T-cell (primary cell): Measurements from ENCODE around the gene RAB11FIP3. TPM values are rescaled to one million over a fixed set of nuclear protein-coding genes. Genes with fewer than 3 reads are reported as not detected.
"Not testable (repeated sequence)": the region's sequence is repeated elsewhere in the genome, so short reads cannot be mapped to it uniquely, and the experiment has no call there.

Experiments
- ATAC-seq, 4 experiments: fragments of 200-7000 bp in 3 of 4; fragments of 150-1000 bp in 1 of 4; cut with Tn5 transposase; replicated peaks in 1 of 4; 1 replicate in 3 of 4; 2 replicates in 1 of 4; pipeline ENCODE4 v1.10.0; 2021; ENCODE audit warnings: moderate library complexity in 3 of 4, mild to moderate bottlenecking in 2 of 4, moderate number of reproducible peaks in 1 of 4
- CTCF ChIA-PET, 2 donors: fragments of 300-600 bp; sonication (Branson Sonifier 250); formaldehyde crosslinking; loops; one replicate each; lab custom pipeline; 2022; ENCODE audit warnings: antibody characterized with exemption in 2 of 2; lab: Charles Lee
- POLR2A ChIA-PET, 2 donors: fragments of 300-600 bp; sonication (Branson Sonifier 250); formaldehyde crosslinking; loops; one replicate each; lab custom pipeline; 2022; ENCODE audit warnings: antibody characterized with exemption in 2 of 2; lab: Charles Lee
- DNase-seq, 35 experiments: peaks; one replicate each; pipeline versions ENCODE4 v3.0.0 to v3.0.0-alpha.2; 2013 to 2023
- H3K27ac ChIP-seq: one replicate; pipeline ENCODE4 v1.5.1; 2013; ENCODE audit warnings: low read length
- H3K27me3 ChIP-seq, 2 experiments: replicated peaks in 1 of 2; 1 replicate in 1 of 2; 2 replicates in 1 of 2; pipeline versions ENCODE4 v1.6.1 to v1.7.0; 2013; ENCODE audit warnings: low read length in 1 of 2, mixed read lengths in 1 of 2; ENCODE audit not compliant: control insufficient read depth in 2 of 2, insufficient read depth in 2 of 2; ENCODE audit errors: extremely low read depth in 1 of 2
- H3K36me3 ChIP-seq, 2 donors: 1 replicate in 1 of 2; 2 replicates in 1 of 2; pipeline versions ENCODE4 v1.6.1 to v1.7.0; 2013; ENCODE audit warnings: low read length in 1 of 2; ENCODE audit not compliant: control insufficient read depth in 2 of 2, insufficient read depth in 1 of 2; ENCODE audit errors: extremely low read depth in 1 of 2
- H3K4me1 ChIP-seq, 2 experiments: 1 replicate in 1 of 2; 2 replicates in 1 of 2; pipeline versions ENCODE4 v1.6.1 to v1.7.0; 2013; ENCODE audit warnings: low read length in 2 of 2, mixed read lengths in 1 of 2; ENCODE audit not compliant: insufficient read depth in 2 of 2, control insufficient read depth in 1 of 2; ENCODE audit errors: extremely low read depth in 1 of 2
- H3K4me3 ChIP-seq, 2 donors: 1 replicate in 1 of 2; 2 replicates in 1 of 2; pipeline versions ENCODE4 v1.5.1 to v1.7.0; 2013; ENCODE audit warnings: mild to moderate bottlenecking in 2 of 2, low read length in 1 of 2, moderate library complexity in 1 of 2; ENCODE audit not compliant: control insufficient read depth in 1 of 2; ENCODE audit errors: extremely low read depth in 1 of 2
- H3K9me3 ChIP-seq: 2 replicates; pipeline ENCODE4 v1.7.0; 2013
- H3K27ac Mint-ChIP-seq, 2 donors: one replicate each; pipeline ENCODE4 v1.8.0; 2020 to 2021; ENCODE audit warnings: mild to moderate bottlenecking in 2 of 2, mixed read lengths in 2 of 2
- H3K27me3 Mint-ChIP-seq, 2 donors: one replicate each; pipeline ENCODE4 v1.8.0; 2021 to 2022; ENCODE audit warnings: mixed read lengths in 2 of 2
- H3K36me3 Mint-ChIP-seq: one replicate; pipeline ENCODE4 v1.8.0; 2021; ENCODE audit warnings: mixed read lengths
- H3K4me1 Mint-ChIP-seq, 3 donors: one replicate each; pipeline ENCODE4 v1.8.0; 2020 to 2022; ENCODE audit warnings: mixed read lengths in 3 of 3, mild to moderate bottlenecking in 1 of 3
- H3K4me3 Mint-ChIP-seq, 3 donors: one replicate each; pipeline ENCODE4 v1.8.0; 2020 to 2022; ENCODE audit warnings: mild to moderate bottlenecking in 3 of 3, mixed read lengths in 3 of 3, moderate library complexity in 3 of 3
- H3K9me3 Mint-ChIP-seq, 3 donors: one replicate each; pipeline ENCODE4 v1.8.0; 2020 to 2022; ENCODE audit warnings: mixed read lengths in 3 of 3
- WGBS: methylation state at CpG from one replicate; pipeline ENCODE4 v1.1.5; 2013; ENCODE audit warnings: missing lambda C conversion rate; ENCODE audit not compliant: insufficient coverage; 5-methylcytosine and 5-hydroxymethylcytosine counted together
- total RNA-seq, 35 experiments: library from RNA in 6 of 35; stranded (reverse) in 6 of 35; fragments of 120-200 nt in 1 of 35; gene quantifications; one replicate each; pipeline versions ENCODE4 v1.2.1 to v1.2.4 and lab custom pipeline; 2013 to 2026

The RAB11FIP3 gene
- total RNA-seq, 5 donors from 2014 or later (not counting 1 experiment from before 2014, with no cell fraction given): 36.9 to 49.0 (median 44.1) TPM

DNA sequence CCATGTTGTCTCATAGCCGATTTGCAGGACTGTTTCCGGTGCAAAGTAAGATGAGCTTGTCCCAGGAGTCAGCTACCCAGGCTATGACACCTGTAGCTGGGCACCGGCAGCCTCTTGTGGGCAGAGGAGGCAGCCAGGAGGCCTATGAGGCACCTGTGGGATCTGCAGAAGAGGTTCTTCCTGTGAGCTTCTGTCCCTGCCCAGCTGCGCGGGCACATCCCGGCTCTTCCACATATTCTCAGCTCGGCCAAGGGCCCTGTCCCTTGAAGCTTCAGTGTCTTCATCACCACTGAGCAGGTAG is 80.7 kb downstream of the RAB11FIP3 start:
- H3K27me3 ChIP-seq: no peaks in the 10 kb centered on the region
- no peak overlapping the region for H3K27ac ChIP-seq
- Mint-ChIP-seq H3K27ac (no peak overlapping the region), H3K4me3 (no peak overlapping the region), H3K9me3 (no peaks in the 10 kb centered on the region), H3K4me1 (no peaks in the 10 kb centered on the region), H3K27me3 (no peaks in the 10 kb centered on the region), H3K36me3 (peaks cover 4% of the 10 kb centered on the region)
- ChIA-PET POLR2A (no interaction called here), CTCF (no interaction called here)
- WGBS: 94% methylated on average over 7 of the region's 7 CpGs
- H3K36me3 ChIP-seq: peaks cover 4 to 6% of the 10 kb centered on the region in 2 donors
- no peak overlapping the region for H3K4me3 ChIP-seq
- no peaks in the 10 kb centered on the region for H3K9me3 ChIP-seq
- H3K4me1 ChIP-seq: no peaks in the 10 kb centered on the region
- ATAC-seq (no peak), DNase-seq (no peak)

DNA sequence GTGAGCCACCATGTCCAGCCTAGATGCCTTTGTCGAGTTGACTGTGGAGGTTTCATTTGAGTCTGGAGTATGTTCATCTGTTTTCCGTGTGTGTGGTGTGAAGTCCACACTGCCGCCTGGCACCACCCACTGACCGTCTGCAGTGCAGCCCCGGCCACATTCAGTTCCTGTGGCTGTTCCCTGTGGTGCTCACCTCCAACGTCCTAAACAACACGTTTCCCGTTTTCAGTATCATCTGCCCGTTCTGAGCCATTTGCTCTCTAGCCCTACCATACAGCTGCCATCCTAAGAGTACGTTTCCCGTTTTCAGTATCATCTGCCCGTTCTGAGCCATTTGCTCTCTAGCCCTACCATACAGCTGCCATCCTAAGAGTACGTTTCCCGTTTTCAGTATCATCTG is 82.1 kb downstream of the RAB11FIP3 start:
- POLR2A ChIA-PET, H3K27me3 ChIP-seq, CTCF ChIA-PET, H3K4me3 Mint-ChIP-seq, H3K9me3 Mint-ChIP-seq, H3K4me1 ChIP-seq, H3K4me3 ChIP-seq, H3K27me3 Mint-ChIP-seq, ATAC-seq, H3K9me3 ChIP-seq, H3K27ac Mint-ChIP-seq, H3K27ac ChIP-seq, H3K4me1 Mint-ChIP-seq, H3K36me3 ChIP-seq, DNase-seq, H3K36me3 Mint-ChIP-seq: not testable (repeated sequence)
- 96% methylated on average over 4 of the region's 14 CpGs for WGBS

DNA sequence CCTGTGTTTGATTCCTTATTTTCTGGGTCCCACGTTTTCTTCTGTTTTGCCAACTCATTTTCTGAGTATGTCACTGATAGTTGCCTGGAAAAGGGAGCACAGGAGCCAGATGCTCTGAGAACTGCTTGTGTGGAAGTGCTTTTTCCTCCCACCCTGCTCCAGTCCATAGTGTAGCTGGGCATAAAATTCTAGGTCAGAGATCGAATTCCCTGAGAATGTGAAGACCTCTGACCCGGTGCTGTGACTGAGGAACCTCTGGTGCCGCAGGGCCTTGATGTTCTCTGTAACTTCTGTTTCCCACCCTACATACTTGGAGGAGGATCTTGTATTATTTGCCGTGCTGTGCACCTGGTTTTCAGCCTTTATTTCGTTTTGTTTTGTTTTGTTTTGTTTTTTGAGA is 82.5 kb downstream of the RAB11FIP3 start:
- H3K27me3 Mint-ChIP-seq: no peaks in the 10 kb centered on the region
- Histone ChIP-seq H3K27ac (no peak overlapping the region), H3K27me3 (no peaks in the 10 kb centered on the region), H3K36me3 (peaks cover 4 to 6% of the 10 kb centered on the region in 2 donors), H3K4me3 (no peak overlapping the region), H3K9me3 (no peaks in the 10 kb centered on the region), H3K4me1 (no peaks in the 10 kb centered on the region)
- H3K4me1 Mint-ChIP-seq: no peaks in the 10 kb centered on the region
- no peaks in the 10 kb centered on the region for H3K9me3 Mint-ChIP-seq
- DNase-seq (no peak), ATAC-seq (no peak)
- H3K36me3 Mint-ChIP-seq: peaks cover 4% of the 10 kb centered on the region
- ChIA-PET POLR2A (no interaction called here), CTCF (no interaction called here)
- H3K4me3 Mint-ChIP-seq: no peak overlapping the region
- H3K27ac Mint-ChIP-seq: no peak overlapping the region
- WGBS: 50% methylated on average over 1 of the region's 6 CpGs

DNA sequence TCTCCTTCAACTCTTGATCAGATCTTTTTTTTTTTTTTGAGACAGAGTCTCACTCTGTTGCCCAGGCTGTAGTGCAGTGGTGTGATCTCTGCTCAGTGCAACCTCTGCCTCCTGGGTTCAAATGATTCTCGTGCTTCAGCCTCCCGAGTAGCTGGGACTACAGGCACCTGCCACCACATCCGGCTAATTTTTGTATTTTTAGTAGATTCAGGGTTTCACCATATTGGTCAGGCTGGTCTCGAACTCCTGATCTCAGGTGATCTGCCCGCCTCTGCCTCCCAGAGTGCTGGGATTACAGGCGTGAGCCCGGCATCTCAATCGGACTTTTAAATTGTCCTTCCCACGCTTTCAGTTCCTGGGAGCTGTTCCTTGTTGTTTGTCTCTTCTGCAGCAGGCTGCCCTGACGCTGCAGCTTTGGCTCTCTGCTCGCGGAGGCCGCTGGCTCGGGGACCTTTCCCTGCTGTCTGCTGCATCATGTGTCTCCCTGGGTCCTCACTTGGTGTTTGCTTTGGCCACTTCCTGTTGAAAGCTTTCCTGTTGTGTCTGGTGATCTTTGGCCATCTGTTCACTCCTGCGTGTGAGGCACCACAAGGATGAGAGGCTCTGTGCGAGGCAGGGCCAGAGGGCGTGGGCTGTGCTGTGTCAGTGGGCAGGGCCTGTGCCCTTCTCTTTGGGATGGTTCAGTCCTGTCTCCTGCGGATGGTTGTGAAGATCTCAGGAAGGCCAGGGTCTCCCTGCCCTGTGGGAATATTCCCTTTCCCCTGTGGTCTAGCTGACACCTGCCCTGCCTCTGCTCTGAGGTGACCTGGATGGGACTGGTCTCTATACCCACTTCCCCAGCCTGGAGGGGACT is 83.7 kb downstream of the RAB11FIP3 start:
- 92% methylated on average over 18 of the region's 18 CpGs for WGBS
- Mint-ChIP-seq H3K4me3 (no peak overlapping the region), H3K9me3 (no peaks in the 10 kb centered on the region), H3K4me1 (no peaks in the 10 kb centered on the region), H3K27ac (no peak overlapping the region), H3K27me3 (no peaks in the 10 kb centered on the region), H3K36me3 (peaks cover 4% of the 10 kb centered on the region)
- H3K36me3 ChIP-seq: peaks cover 4 to 6% of the 10 kb centered on the region in 2 donors
- DNase-seq (no peak), ATAC-seq (no peak)
- H3K4me3 ChIP-seq: no peak overlapping the region
- H3K4me1 ChIP-seq: no peaks in the 10 kb centered on the region
- H3K27me3 ChIP-seq: no peaks in the 10 kb centered on the region
- ChIA-PET CTCF (no interaction called here), POLR2A (no interaction called here)
- H3K9me3 ChIP-seq: no peaks in the 10 kb centered on the region
- no peak overlapping the region for H3K27ac ChIP-seq

DNA sequence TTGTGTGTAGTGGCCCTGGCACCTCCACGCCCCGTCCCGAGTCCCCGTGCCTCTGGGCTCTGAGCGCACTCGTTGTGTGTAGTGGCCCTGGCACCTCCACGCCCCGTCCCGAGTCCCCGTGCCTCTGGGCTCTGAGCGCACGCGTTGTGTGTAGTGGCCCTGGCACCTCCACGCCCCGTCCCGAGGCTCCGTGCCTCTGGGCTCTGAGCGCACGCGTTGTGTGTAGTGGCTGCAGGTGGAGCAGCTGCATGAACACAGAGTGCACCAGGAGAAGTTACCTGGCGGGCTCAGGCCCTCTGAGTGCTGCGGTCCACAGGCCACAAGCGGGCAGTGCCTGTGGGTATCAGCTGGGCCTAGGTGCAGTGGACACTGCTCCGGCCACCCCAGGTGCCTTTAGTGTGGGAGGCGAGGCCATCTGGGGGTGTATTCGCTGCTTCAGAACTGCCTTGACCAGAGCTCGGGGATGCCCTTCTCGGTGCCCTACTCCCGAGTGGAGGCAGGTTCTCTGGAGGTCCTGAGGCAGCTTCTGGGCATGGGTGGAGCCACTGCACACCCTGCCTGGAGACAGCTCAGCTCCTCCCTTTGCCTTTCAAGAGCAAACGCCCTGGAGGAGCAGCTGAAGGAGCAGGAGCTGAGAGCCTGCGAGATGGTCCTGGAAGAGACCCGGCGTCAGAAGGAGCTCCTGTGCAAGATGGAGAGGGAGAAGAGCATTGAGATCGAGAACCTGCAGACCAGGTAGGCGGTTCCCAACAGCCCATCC is 84.8 kb downstream of the RAB11FIP3 start:
- Mint-ChIP-seq H3K27me3 (no peaks in the 10 kb centered on the region), H3K9me3 (no peaks in the 10 kb centered on the region), H3K4me3 (no peak overlapping the region), H3K4me1 (no peaks in the 10 kb centered on the region), H3K36me3 (peaks cover 6% of the 10 kb centered on the region), H3K27ac (no peak overlapping the region)
- ChIA-PET POLR2A (no interaction called here), CTCF (no interaction called here)
- no peak for ATAC-seq
- Histone ChIP-seq H3K27me3 (no peaks in the 10 kb centered on the region), H3K4me3 (no peak overlapping the region), H3K27ac (no peak overlapping the region), H3K4me1 (no peaks in the 10 kb centered on the region), H3K36me3 (peaks cover 7 to 8% of the 10 kb centered on the region in 2 donors), H3K9me3 (no peaks in the 10 kb centered on the region)
- WGBS: 97% methylated on average over 28 of the region's 35 CpGs
- no peak for DNase-seq

DNA sequence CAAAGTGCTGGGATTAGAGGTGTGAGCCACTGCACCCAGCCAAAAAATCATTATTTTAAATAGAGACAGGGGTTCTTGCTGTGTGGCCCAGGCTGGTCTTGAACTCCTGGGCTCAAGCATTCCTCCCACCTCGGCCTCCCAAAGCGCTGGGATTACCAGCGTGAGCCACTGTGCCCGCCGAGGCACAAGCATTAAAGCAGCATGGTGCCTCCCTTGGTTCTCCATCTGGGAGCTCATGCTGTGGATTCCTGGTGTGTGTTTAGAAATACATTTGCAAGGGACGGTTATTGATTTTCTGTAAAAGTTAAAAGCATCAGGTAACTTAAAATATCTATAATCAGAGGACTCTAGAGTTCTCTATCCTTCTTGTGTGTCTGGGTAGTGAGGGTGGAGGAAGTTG is 87.4 kb downstream of the RAB11FIP3 start:
- CTCF ChIA-PET: interaction anchor here in 1 of 2 donors (0.7 kb wide), 1 partner anchor 90 kb away, joined by 3 read pairs; no protein-coding TSS in a partner anchor
- Histone ChIP-seq H3K4me3 (no peak overlapping the region), H3K9me3 (no peaks in the 10 kb centered on the region), H3K27me3 (no peaks in the 10 kb centered on the region), H3K27ac (no peak overlapping the region), H3K36me3 (peaks cover 8 to 12% of the 10 kb centered on the region in 2 donors), H3K4me1 (no peaks in the 10 kb centered on the region)
- Mint-ChIP-seq H3K4me3 (no peak overlapping the region), H3K9me3 (no peaks in the 10 kb centered on the region), H3K36me3 (peaks cover 2% of the 10 kb centered on the region), H3K27ac (no peak overlapping the region), H3K4me1 (no peaks in the 10 kb centered on the region), H3K27me3 (no peaks in the 10 kb centered on the region)
- POLR2A ChIA-PET: no interaction called here
- 97% methylated on average over 5 of the region's 6 CpGs for WGBS
- ATAC-seq (no peak), DNase-seq (no peak)
